Measurements from ENCODE around the gene BHLHE41.

The BHLHE41 gene

GRCh38 chr12:26113853-26114719, 10.8 kb downstream of the BHLHE41 start:
- TF ChIP-seq, protein P1, sequence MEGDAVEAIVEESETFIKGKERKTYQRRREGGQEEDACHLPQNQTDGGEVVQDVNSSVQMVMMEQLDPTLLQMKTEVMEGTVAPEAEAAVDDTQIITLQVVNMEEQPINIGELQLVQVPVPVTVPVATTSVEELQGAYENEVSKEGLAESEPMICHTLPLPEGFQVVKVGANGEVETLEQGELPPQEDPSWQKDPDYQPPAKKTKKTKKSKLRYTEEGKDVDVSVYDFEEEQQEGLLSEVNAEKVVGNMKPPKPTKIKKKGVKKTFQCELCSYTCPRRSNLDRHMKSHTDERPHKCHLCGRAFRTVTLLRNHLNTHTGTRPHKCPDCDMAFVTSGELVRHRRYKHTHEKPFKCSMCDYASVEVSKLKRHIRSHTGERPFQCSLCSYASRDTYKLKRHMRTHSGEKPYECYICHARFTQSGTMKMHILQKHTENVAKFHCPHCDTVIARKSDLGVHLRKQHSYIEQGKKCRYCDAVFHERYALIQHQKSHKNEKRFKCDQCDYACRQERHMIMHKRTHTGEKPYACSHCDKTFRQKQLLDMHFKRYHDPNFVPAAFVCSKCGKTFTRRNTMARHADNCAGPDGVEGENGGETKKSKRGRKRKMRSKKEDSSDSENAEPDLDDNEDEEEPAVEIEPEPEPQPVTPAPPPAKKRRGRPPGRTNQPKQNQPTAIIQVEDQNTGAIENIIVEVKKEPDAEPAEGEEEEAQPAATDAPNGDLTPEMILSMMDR (conservative IDR thresholded peaks at IDR 0.05) = peak; percentile 36
- TF ChIP-seq ZFX (IDR thresholded peaks at IDR 0.05) = peak; percentile 47; the same call in 1 of the 2 replicates
- H3K27ac ChIP-seq = peak overlapping the region; percentile 80

GRCh38 chr12:26113181-26113654, 11.6 kb downstream of the BHLHE41 start:
- H3K27ac ChIP-seq = peak overlapping the region; percentile 36; the same call in 1 of the 2 replicates
- TF ChIP-seq, protein P1 (conservative IDR thresholded peaks at IDR 0.05) = no peak
- TF ChIP-seq ZFX (IDR thresholded peaks at IDR 0.05) = no peak

- H3K27ac ChIP-seq = peak overlapping the region; percentile 36; the same call in 1 of the 2 replicates
Measured at GRCh38 chr12:26112703-26113147, 12.1 kb downstream of the BHLHE41 start.

DNA sequence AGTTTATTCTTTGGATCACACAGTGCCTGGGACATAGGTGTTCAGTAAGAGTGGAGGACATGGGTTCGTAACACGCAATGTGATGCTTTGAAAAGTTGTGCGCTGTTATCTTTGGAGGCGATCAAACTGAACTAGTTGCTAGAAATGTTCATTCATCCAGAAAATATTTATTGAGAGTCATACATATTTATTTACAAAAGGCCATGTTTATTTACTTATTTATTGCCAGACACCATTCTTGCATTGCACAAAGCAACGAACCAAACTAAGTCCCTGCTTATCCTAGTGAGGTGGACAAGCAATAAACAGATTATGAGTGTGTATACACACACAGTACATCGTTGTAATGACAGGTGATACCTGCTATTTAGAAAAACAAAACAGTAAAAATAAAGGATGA, 12.6 kb downstream of the BHLHE41 start:
- TF ChIP-seq ZFX (IDR thresholded peaks at IDR 0.05) = no peak
- TF ChIP-seq, protein P1 (conservative IDR thresholded peaks at IDR 0.05) = no peak

More at GRCh38 chr12:26112703-26113147, 12.1 kb downstream of the BHLHE41 start:
- no peak for TF ChIP-seq ZFX (IDR thresholded peaks at IDR 0.05)
- TF ChIP-seq, protein P1 (conservative IDR thresholded peaks at IDR 0.05) = no peak

GRCh38 chr12:26109343-26109881, 15.4 kb downstream of the BHLHE41 start:
- no peak overlapping the region for H3K27ac ChIP-seq
- no peak for TF ChIP-seq ZFX (IDR thresholded peaks at IDR 0.05)
- TF ChIP-seq, protein P1 (conservative IDR thresholded peaks at IDR 0.05) = no peak

More for the DNA sequence above, 12.6 kb downstream of the BHLHE41 start:
- no peak overlapping the region; the same call in 1 of the 2 replicates for H3K27ac ChIP-seq

GRCh38 chr12:26108915-26109314, 15.9 kb downstream of the BHLHE41 start:
- no peak for TF ChIP-seq ZFX (IDR thresholded peaks at IDR 0.05)
- TF ChIP-seq, protein P1 (conservative IDR thresholded peaks at IDR 0.05) = no peak
- H3K27ac ChIP-seq = no peak overlapping the region

- TF ChIP-seq, protein P1 (conservative IDR thresholded peaks at IDR 0.05) = no peak
- no peak for TF ChIP-seq ZFX (IDR thresholded peaks at IDR 0.05)
- H3K27ac ChIP-seq = no peak overlapping the region; the same call in 1 of the 2 replicates
Measured at GRCh38 chr12:26106347-26106746, 18.5 kb downstream of the BHLHE41 start.

All from C4-2B (cell line).